ENCODE measurements around the gene PNO1.

The PNO1 gene

GRCh38 chr2:68189991-68190784, 32.5 kb downstream of the PNO1 start:
- H3K27ac ChIP-seq: no peak overlapping the region
- TF ChIP-seq CTCF (IDR thresholded peaks at IDR 0.05): no peak
- no peak overlapping the region for H3K4me3 ChIP-seq (ENCODE audit: low read depth, low read length)
- H3K9ac ChIP-seq: no peak overlapping the region
- no peaks in the 10 kb centered on the region for H3K9me3 ChIP-seq (ENCODE audit: control insufficient read depth, low read length)
- no peak overlapping the region for H2AFZ ChIP-seq
- H3K27me3 ChIP-seq (ENCODE audit: control insufficient read depth, insufficient read depth, low read length): no peaks in the 10 kb centered on the region
- peaks cover 19% of the 10 kb centered on the region for H3K79me2 ChIP-seq
- H3K36me3 ChIP-seq (ENCODE audit: control insufficient read depth, insufficient read depth, low read length): no peaks in the 10 kb centered on the region
- H3K4me1 ChIP-seq: peaks cover 3% of the 10 kb centered on the region
- H3K4me2 ChIP-seq (ENCODE audit: low read length): no peak overlapping the region

GRCh38 chr2:68190991-68191731, 33.5 kb downstream of the PNO1 start:
- Histone ChIP-seq H3K9me3 (ENCODE audit: control insufficient read depth, low read length) (no peaks in the 10 kb centered on the region), H3K27ac (no peak overlapping the region), H3K79me2 (peaks cover 22% of the 10 kb centered on the region), H3K27me3 (ENCODE audit: control insufficient read depth, insufficient read depth, low read length) (no peaks in the 10 kb centered on the region), H3K4me1 (peaks cover 3% of the 10 kb centered on the region), H2AFZ (no peak overlapping the region), H3K9ac (no peak overlapping the region), H3K4me3 (ENCODE audit: low read depth, low read length) (no peak overlapping the region), H3K36me3 (ENCODE audit: control insufficient read depth, insufficient read depth, low read length) (no peaks in the 10 kb centered on the region), H3K4me2 (ENCODE audit: low read length) (no peak overlapping the region)
- no peak for TF ChIP-seq CTCF (IDR thresholded peaks at IDR 0.05)

- Histone ChIP-seq H3K79me2 (peaks cover 17% of the 10 kb centered on the region), H3K9me3 (ENCODE audit: control insufficient read depth, low read length) (no peaks in the 10 kb centered on the region), H3K27ac (no peak overlapping the region), H3K36me3 (ENCODE audit: control insufficient read depth, insufficient read depth, low read length) (no peaks in the 10 kb centered on the region), H3K4me1 (peaks cover 3% of the 10 kb centered on the region), H2AFZ (no peak overlapping the region), H3K4me3 (ENCODE audit: low read depth, low read length) (no peak overlapping the region), H3K27me3 (ENCODE audit: control insufficient read depth, insufficient read depth, low read length) (no peaks in the 10 kb centered on the region), H3K9ac (no peak overlapping the region), H3K4me2 (ENCODE audit: low read length) (no peak overlapping the region)
- TF ChIP-seq CTCF (IDR thresholded peaks at IDR 0.05): no peak
These were observed 35.5 kb downstream of the PNO1 start for GRCh38 chr2:68193144-68193543.

- Histone ChIP-seq H3K27me3 (ENCODE audit: control insufficient read depth, insufficient read depth, low read length) (no peaks in the 10 kb centered on the region), H3K4me2 (ENCODE audit: low read length) (no peak overlapping the region), H3K4me1 (peaks cover 3% of the 10 kb centered on the region), H3K4me3 (ENCODE audit: low read depth, low read length) (no peak overlapping the region), H3K9ac (no peak overlapping the region), H3K79me2 (peaks cover 17% of the 10 kb centered on the region), H3K9me3 (ENCODE audit: control insufficient read depth, low read length) (no peaks in the 10 kb centered on the region), H3K36me3 (ENCODE audit: control insufficient read depth, insufficient read depth, low read length) (no peaks in the 10 kb centered on the region), H3K27ac (no peak overlapping the region), H2AFZ (no peak overlapping the region)
- no peak for TF ChIP-seq CTCF (IDR thresholded peaks at IDR 0.05)
These were observed 36.2 kb downstream of the PNO1 start for GRCh38 chr2:68193787-68194372.

All from parathyroid adenoma (tissue), 2 donors.